HEK293 (cell line): ENCODE measurements around the gene POFUT2.

Experiments
- CTCF ChIA-PET: fragments of 350-600 bp; formaldehyde crosslinking; extraction: SDS; loops from one replicate; lab custom pipeline; 2021; ENCODE audit warnings: antibody characterized with exemption; lab: Yijun Ruan, JAX
- POLR2A ChIA-PET: fragments of 300-600 bp; formaldehyde crosslinking; extraction: SDS; loops from one replicate; lab custom pipeline; 2020; ENCODE audit warnings: antibody characterized with exemption, inconsistent platforms; lab: Yijun Ruan, JAX
- H3K27ac ChIP-seq: fragments of 200-500 bp; sonication (Bioruptor generic); 2 replicates; pipeline ENCODE4 v1.5.1; 2014; ENCODE audit warnings: low read depth, low read length, control low read depth, inconsistent platforms; ENCODE audit errors: extremely low read depth
- H3K36me3 ChIP-seq, 2 experiments: fragments of 200-500 bp in 1 of 2; sonication (Bioruptor generic) in 1 of 2; 1 replicate in 1 of 2; 2 replicates in 1 of 2; pipeline ENCODE4 v1.5.1; 2014 to 2017; ENCODE audit warnings: inconsistent platforms in 2 of 2, low read length in 2 of 2; ENCODE audit not compliant: control insufficient read depth in 2 of 2, insufficient read depth in 1 of 2
- H3K4me1 ChIP-seq: fragments of 200-500 bp; sonication (Bioruptor generic); 2 replicates; pipeline ENCODE4 v1.5.1; 2014; ENCODE audit warnings: mild to moderate bottlenecking, low read length, inconsistent platforms; ENCODE audit not compliant: control insufficient read depth, insufficient read depth
- H3K4me3 ChIP-seq: 2 replicates; pipeline ENCODE4 v1.5.1; 2011; ENCODE audit warnings: low read depth, mild to moderate bottlenecking, control low read depth, low read length, moderate library complexity
- H3K9me3 ChIP-seq: fragments of 200-500 bp; sonication (Bioruptor generic); 2 replicates; pipeline ENCODE4 v1.5.1; 2014; ENCODE audit warnings: low read depth, low read length, inconsistent platforms; ENCODE audit not compliant: control insufficient read depth, insufficient read depth
- HOXA7 ChIP-seq: sonication (generic); formaldehyde crosslinking; IDR thresholded peaks from 2 replicates; pipeline ENCODE4 v1.8.1; 2022; ENCODE audit warnings: missing genetic modification reagents, borderline replicate concordance
- KLF17 ChIP-seq: fragments of 450-650 bp; formaldehyde crosslinking; IDR thresholded peaks from 2 replicates; pipeline ENCODE4 v1.5.1; 2016; ENCODE audit warnings: missing biosample characterization, missing genetic modification characterization
- KLF9 ChIP-seq: fragments of 450-650 bp; formaldehyde crosslinking; IDR thresholded peaks from 2 replicates; pipeline ENCODE4 v1.5.1; 2016; ENCODE audit warnings: missing biosample characterization, missing genetic modification characterization, low read depth
- PRDM4 ChIP-seq: fragments of 450-650 bp; formaldehyde crosslinking; IDR thresholded peaks from 2 replicates; pipeline ENCODE4 v1.5.1; 2017; ENCODE audit warnings: missing biosample characterization, missing genetic modification characterization
- RBAK ChIP-seq: fragments of 450-650 bp; formaldehyde crosslinking; IDR thresholded peaks from 2 replicates; pipeline ENCODE4 v1.5.1; 2016; ENCODE audit warnings: missing biosample characterization, missing genetic modification characterization
- SETDB1 ChIP-seq: IDR thresholded peaks from one replicate; pipeline ENCODE4 v1.6.1; 2017; ENCODE audit warnings: mild to moderate bottlenecking, low read length, moderate library complexity, mixed read lengths; ENCODE audit not compliant: insufficient read length
- TSHZ1 ChIP-seq: fragments of 450-650 bp; formaldehyde crosslinking; IDR thresholded peaks from 2 replicates; pipeline ENCODE4 v1.5.1; 2016; ENCODE audit warnings: missing biosample characterization, missing genetic modification characterization, borderline replicate concordance
- YY2 ChIP-seq: fragments of 450-650 bp; formaldehyde crosslinking; IDR thresholded peaks from 2 replicates; pipeline ENCODE4 v1.5.1; 2016; ENCODE audit warnings: missing biosample characterization, missing genetic modification characterization
- ZBTB1 ChIP-seq: fragments of 450-650 bp; formaldehyde crosslinking; IDR thresholded peaks from 2 replicates; pipeline ENCODE4 v1.5.1; 2016; ENCODE audit warnings: missing biosample characterization, missing genetic modification characterization
- ZEB2 ChIP-seq: fragments of 450-650 bp; formaldehyde crosslinking; IDR thresholded peaks from 2 replicates; pipeline ENCODE4 v1.5.1; 2016; ENCODE audit warnings: missing biosample characterization, missing genetic modification characterization
- ZFP37 ChIP-seq: fragments of 450-650 bp; formaldehyde crosslinking; IDR thresholded peaks from 2 replicates; pipeline ENCODE4 v1.5.1; 2016; ENCODE audit warnings: missing biosample characterization, missing genetic modification characterization
- ZNF16 ChIP-seq: fragments of 450-650 bp; formaldehyde crosslinking; IDR thresholded peaks from 2 replicates; pipeline ENCODE4 v1.5.1; 2016; ENCODE audit warnings: low read depth, missing biosample characterization, missing genetic modification characterization
- ZNF169 ChIP-seq: fragments of 450-650 bp; formaldehyde crosslinking; IDR thresholded peaks from 2 replicates; pipeline ENCODE4 v1.5.1; 2016; ENCODE audit warnings: missing biosample characterization, missing genetic modification characterization
- ZNF48 ChIP-seq: fragments of 450-650 bp; formaldehyde crosslinking; IDR thresholded peaks from 2 replicates; pipeline ENCODE4 v1.5.1; 2016; ENCODE audit warnings: missing biosample characterization, missing genetic modification characterization
- ZNF530 ChIP-seq: fragments of 450-650 bp; formaldehyde crosslinking; IDR thresholded peaks from 2 replicates; pipeline ENCODE4 v1.5.1; 2016; ENCODE audit warnings: low read depth, missing biosample characterization, missing genetic modification characterization
- ZNF549 ChIP-seq: fragments of 450-650 bp; IDR thresholded peaks from 2 replicates; pipeline ENCODE4 v1.5.1; 2018; ENCODE audit warnings: missing biosample characterization, missing genetic modification characterization, mild to moderate bottlenecking, inconsistent platforms, moderate library complexity
- ZNF585B ChIP-seq: fragments of 450-650 bp; formaldehyde crosslinking; IDR thresholded peaks from 2 replicates; pipeline ENCODE4 v1.5.1; 2016; ENCODE audit warnings: missing biosample characterization, missing genetic modification characterization
- ZNF768 ChIP-seq: fragments of 450-650 bp; formaldehyde crosslinking; IDR thresholded peaks from 2 replicates; pipeline ENCODE4 v1.5.1; 2018; ENCODE audit warnings: missing biosample characterization, mild to moderate bottlenecking, missing genetic modification characterization
- ZNF792 ChIP-seq: fragments of 450-650 bp; formaldehyde crosslinking; IDR thresholded peaks from 2 replicates; pipeline ENCODE4 v1.5.1; 2016; ENCODE audit warnings: missing biosample characterization, missing genetic modification characterization
- ZXDB ChIP-seq: fragments of 450-650 bp; formaldehyde crosslinking; IDR thresholded peaks from 2 replicates; pipeline ENCODE4 v1.5.1; 2016; ENCODE audit warnings: missing biosample characterization, missing genetic modification characterization

The POFUT2 gene

DNA sequence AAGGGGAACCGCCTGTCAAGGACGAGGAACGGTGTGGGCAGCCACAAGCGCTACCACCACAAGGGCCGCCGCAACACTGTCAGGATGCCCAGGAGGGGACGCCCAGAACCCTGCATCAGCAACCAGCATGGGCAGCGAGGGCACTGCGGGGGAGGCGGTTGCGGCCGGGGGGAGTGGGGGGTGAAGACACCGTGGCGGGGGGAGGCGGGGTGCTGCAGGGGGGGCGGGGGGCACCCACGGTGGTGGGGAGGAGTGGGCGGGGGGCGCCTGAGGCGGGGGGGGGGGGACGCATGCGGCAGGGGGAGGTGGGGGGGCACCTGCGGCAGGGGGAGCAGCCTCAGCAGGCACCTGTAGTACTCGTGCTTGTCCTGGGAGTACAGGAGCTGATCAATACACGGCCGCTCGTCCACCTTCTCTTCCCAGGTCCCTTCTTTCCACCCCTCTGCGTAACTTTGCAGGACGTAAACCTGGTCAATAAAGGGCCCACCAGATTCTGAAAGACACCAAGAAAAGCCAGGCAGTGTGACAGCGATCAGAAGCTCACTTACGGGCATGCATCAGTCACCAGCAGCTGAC, 4.6 kb downstream of the POFUT2 start (continued):
- TF ChIP-seq ZNF530 (tag by site-specific recombination) (no peak), PRDM4 (tag by site-specific recombination) (no peak), KLF9 (tag by site-specific recombination) (no peak), ZNF585B (tag by site-specific recombination) (no peak), ZFP37 (tag by site-specific recombination) (no peak), TSHZ1 (tag by site-specific recombination) (no peak), RBAK (no peak), ZNF549 (no peak), ZBTB1 (tag by site-specific recombination) (no peak), ZNF768 (tag by site-specific recombination) (no peak)

GRCh38 chr21:45282283-45283034, 5.2 kb downstream of the POFUT2 start:
- H3K9me3 ChIP-seq = no peaks in the 10 kb centered on the region
- no peak overlapping the region for H3K27ac ChIP-seq
- H3K4me1 ChIP-seq = no peaks in the 10 kb centered on the region
- POLR2A ChIA-PET = no interaction called here
- peaks cover 0 to 81% of the 10 kb centered on the region in 2 experiments; a peak in 1 of 3 replicates for H3K36me3 ChIP-seq
- no peak overlapping the region for H3K4me3 ChIP-seq
- TF ChIP-seq YY2 (no peak), HOXA7 (CRISPR knock-in tag) (no peak), KLF17 (no peak), ZXDB (tag by site-specific recombination) (no peak), ZNF48 (tag by site-specific recombination) (no peak), ZNF16 (tag by site-specific recombination) (no peak), ZEB2 (tag by site-specific recombination) (no peak), SETDB1 (no peak), ZNF792 (tag by site-specific recombination) (no peak), ZNF169 (no peak)
- CTCF ChIA-PET = no interaction called here
